ENCODE results near the gene DCAF7.

Gene DCAF7, protein sequence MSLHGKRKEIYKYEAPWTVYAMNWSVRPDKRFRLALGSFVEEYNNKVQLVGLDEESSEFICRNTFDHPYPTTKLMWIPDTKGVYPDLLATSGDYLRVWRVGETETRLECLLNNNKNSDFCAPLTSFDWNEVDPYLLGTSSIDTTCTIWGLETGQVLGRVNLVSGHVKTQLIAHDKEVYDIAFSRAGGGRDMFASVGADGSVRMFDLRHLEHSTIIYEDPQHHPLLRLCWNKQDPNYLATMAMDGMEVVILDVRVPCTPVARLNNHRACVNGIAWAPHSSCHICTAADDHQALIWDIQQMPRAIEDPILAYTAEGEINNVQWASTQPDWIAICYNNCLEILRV

DNA sequence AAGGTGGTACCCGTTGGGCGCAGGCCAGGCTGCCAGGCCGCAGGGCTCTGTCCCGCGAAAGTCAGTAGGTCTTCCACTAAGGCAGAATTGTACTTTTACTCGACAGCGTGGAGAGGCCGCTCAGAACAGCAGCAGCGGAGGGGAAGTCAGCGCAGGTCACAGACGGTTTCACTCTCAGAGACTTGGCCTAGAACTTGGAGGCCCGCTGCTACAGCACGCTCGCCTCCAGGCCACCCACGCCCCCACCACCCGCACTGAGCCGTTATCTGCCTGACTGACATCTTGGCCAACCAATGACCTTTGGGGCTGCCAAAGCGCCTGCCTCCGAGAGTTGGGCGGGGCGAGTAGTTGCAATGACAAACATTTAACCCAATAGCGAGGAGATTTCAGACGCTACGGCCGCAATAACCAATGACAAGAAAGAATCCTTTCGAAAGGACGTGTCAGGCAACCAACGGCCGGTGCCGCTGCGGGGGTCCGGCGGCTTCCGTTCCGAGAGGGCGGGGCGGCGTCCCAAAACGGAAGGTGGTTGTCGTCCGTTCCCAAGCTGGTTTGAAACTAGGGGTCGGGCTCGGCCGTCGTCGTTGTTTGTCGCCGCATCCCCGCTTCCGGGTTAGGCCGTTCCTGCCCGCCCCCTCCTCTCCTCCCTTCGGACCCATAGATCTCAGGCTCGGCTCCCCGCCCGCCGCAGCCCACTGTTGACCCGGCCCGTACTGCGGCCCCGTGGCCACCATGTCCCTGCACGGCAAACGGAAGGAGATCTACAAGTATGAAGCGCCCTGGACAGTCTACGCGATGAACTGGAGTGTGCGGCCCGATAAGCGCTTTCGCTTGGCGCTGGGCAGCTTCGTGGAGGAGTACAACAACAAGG, at the start of gene DCAF7:
TSS of gene DCAF7 (plus strand) at position 532 of the 871 bp plus-strand sequence. CDS start at position 733, 201 bp downstream.
- H3K4me3 ChIP-seq (ENCODE audit: low read depth, low read length), result peak within 1 kb of the TSS; percentile 87
- peak; percentile 99 for DNase-seq (ENCODE audit: low read depth)

DNA sequence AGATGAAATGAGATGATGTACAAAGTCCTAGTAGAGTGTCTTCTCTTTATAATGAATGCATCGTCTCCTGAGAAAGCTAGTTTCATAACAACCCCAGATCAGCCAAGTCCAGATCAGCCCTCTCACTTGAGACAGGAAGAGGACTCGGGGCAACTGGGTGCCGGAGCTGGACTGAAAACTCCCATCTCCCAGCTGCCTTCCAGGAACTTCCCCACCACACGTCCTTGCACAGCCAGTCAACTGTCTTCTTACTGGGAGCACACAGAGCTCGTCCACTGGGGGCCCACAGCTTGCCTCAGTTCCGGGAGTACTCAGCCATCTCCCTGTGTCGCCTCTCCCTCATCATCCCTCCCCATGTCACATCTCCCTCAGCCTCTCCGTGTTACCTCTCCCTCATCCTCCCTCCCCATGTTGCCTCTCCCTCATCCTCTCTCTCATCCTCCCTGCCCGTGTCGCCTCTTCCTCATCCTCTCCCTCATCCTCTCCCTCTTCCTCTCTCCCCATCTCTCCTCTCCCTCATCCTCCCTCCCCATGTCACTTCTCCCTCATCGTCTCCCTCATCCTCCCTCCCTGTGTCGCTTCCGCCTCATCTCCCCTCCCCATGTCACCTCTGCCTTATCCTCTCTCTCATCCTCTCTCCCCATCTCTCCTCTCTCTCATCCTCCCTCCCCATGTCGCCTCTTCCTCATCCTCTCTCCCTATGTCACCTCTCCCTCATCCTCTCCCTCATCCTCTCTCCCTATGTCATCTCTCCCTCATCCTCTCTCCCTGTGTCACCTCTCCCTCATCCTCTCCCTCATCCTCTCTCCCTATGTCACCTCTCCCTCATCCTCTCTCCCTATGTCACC, 49.5 kb upstream of the DCAF7 start:
- no peak for DNase-seq (ENCODE audit: low read depth)
- H3K4me3 ChIP-seq (ENCODE audit: low read depth, low read length), result no peak overlapping the region

DNA sequence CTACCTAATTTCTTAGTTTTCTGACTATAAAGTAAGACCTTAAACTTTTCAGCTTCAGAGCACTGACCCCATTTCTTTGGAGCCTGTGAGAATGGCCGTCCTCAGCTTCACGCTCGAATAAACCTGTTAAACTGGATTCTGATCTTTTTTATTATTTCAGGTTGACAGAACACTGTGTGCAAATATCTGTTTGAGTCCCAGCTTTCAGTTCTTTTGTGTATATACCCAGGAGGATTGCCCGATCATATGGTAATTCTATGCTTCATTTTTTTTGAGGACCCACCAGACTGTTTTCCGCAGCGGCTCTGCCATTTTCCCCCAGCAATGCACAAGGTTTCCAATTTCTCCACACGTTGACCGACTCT, 47.0 kb upstream of the DCAF7 start:
- DNase-seq (ENCODE audit: low read depth), result no peak
- H3K4me3 ChIP-seq (ENCODE audit: low read depth, low read length), result no peak overlapping the region

DNA sequence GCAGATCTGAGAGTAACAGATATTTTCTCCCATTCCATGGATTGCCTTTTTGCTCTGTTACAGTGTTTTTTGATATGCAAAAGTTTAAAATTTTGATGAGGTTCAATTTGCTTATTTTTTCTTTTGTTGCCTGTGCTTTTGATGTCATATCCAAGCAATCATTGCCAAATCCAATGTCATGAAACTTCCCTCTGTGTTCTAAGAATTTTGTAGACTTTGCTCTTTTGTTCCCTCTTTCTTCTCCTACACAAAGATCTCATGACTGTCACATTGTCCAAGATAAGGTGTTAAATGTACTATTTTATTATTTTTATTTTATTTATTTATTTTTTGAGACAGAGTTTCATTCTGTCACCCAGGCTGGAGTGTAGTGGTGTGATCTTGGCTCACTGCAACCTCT, 46.0 kb upstream of the DCAF7 start:
- no peak overlapping the region for H3K4me3 ChIP-seq (ENCODE audit: low read depth, low read length)
- no peak for DNase-seq (ENCODE audit: low read depth)

DNA sequence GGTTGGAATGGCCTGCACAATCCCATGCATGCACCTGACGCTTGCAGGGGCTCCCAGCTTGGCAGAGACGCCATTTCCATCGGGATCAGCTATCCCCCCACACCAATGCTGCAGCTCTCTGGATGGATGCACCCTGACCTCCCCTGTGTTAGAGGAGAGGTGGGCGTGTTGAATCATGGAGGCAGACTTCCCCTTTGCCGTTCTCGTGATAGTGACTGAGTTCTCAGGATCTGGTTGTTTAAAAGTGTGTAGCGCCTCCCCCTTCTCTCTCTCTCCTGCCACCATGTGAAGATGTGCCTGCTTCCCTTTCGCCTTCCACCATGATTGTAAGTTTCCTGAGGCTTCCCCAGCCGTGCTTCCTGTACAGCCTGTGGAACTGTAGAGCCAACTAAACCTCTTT, 44.9 kb upstream of the DCAF7 start:
- no peak overlapping the region for H3K4me3 ChIP-seq (ENCODE audit: low read depth, low read length)
- no peak for DNase-seq (ENCODE audit: low read depth)

DNA sequence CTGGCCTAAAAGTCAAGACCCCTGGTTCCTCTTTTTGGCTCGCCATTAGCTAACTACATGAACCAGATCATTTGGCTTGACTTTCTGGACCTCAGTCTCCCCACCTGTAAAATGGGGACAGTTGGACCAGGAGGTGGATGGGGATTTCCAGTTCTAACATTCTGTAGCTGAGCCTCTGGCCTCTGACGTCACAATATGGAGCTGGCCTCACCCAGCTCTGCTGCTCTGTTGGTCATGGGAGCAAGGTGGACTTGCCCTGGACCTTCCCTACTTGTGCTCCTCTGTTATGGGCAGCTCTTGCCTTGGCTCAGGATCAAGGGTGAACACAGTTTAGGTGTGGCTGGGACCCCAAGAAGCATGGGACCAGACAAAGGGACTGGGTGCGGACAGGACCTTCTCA, 43.6 kb upstream of the DCAF7 start:
- H3K4me3 ChIP-seq (ENCODE audit: low read depth, low read length), result no peak overlapping the region
- DNase-seq (ENCODE audit: low read depth), result no peak

DNA sequence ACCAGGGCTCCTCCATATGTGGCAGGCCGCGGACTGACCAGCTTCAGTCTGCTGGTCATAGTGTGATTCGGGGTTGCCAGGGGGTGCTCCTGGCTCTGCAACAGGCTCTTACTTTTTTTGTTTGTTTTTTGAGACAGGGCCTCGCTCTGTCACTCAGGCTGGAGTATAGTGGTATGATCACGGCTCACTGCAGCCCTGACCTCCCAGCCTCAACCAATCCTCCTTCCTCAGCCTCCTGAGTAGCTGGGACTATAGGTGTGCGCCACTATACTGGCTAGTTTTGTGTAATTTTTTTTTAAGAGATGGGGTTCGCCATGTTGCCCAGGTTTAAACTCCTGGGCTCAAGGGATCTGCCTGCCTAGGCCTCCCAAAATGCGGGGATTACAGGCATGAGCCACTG, 38.9 kb upstream of the DCAF7 start:
- no peak for DNase-seq (ENCODE audit: low read depth)
- H3K4me3 ChIP-seq (ENCODE audit: low read depth, low read length), result no peak overlapping the region

DNA sequence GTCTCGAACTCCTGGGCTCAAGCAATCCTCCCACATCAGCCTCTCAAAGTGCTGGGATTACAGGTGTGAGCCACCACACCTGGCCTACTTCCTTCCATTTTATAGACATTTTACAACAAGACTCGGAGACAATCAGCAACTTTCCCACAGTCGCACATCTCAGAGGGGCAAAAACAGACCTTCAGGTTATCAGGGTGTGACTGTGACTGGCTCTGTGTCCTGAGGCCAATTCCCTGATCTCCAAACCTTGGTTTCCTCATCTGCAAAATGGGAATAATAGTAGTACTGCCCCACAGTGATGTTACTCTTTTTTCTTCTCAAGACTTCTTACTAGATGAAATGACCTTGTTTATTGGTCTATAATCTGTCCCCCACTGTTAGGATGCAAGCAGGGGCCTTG, 37.9 kb upstream of the DCAF7 start:
- no peak for DNase-seq (ENCODE audit: low read depth)

DNA sequence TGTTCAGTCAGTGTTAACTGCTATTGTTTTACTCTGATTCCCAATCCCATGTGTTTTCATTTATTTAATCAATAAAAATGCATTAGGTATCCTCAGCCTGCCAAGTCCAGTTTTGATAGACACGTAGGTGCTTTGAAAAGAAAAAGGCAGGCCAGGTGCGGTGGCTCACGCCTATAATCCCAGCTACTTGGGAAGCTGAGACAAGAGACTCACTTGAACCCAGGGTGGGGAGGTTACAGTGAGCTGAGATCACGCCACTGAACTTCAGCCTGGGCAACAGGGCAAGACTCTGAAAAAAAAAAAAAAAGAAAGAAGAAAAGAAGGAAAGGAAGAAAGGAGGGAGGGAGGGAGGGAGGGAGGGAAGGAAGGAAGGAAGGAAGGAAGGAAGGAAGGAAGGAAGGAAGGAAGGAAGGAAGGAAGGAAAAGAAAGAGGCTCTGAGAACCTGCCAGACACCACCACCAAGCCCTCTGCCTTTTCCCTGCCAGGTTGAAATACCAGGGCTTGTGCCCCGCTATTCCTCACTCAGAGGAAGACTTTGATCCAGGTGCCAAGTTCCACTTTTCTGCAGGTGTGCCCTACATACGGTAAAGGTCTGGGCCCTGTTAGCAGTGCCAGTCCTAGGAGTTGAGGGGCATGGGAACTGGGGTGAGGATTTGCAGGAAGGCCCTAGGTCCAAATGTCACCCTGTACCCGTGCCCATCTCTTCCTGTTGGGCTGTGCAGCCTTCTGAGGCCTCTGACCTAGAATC, 37.2 kb upstream of the DCAF7 start:
- H3K4me3 ChIP-seq (ENCODE audit: low read depth, low read length), result no peak overlapping the region
- no peak for DNase-seq (ENCODE audit: low read depth)

More for the DNA sequence above, 37.9 kb upstream of the DCAF7 start:
- H3K4me3 ChIP-seq (ENCODE audit: low read depth, low read length), result no peak overlapping the region

DNA sequence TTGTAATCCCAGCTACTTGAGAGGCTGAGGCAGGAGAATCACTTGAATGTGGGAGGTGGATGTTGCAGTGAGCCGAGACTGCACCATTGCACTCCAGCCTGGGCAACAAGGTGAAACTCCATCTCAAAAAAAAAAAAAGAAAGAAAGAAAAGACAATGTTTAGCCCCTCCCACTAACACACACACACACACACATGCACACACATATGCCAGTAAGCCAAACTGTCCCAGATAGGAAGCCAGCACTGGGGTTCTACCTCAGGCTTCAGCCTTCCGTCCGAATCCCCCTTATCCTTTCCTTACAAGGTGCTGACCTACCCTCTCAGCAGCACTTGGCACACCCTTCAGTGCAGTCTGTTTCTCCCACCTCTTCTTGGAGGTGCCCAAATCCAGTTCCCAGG, 35.8 kb upstream of the DCAF7 start:
- no peak for DNase-seq (ENCODE audit: low read depth)
- no peak overlapping the region for H3K4me3 ChIP-seq (ENCODE audit: low read depth, low read length)

DNA sequence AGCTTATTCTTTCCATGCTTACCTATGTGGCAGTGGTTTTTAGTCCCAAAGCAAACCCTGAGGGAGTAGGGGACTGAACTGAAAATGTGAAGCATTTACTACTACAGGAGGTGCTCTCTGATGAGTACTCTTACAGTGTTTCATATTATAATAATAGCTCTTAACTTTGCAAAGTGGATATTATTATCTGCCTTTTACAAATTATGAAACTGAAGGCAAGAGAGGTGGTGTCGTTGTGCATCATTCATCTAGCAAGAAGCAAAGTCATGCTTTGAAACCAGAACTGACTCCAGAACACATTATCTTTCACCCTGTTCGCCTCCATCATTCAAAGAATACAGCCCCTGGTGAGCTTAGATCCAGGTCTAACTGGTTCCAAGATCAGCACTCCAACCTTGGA, 35.3 kb upstream of the DCAF7 start:
- DNase-seq (ENCODE audit: low read depth), result no peak
- no peak overlapping the region for H3K4me3 ChIP-seq (ENCODE audit: low read depth, low read length)

DNA sequence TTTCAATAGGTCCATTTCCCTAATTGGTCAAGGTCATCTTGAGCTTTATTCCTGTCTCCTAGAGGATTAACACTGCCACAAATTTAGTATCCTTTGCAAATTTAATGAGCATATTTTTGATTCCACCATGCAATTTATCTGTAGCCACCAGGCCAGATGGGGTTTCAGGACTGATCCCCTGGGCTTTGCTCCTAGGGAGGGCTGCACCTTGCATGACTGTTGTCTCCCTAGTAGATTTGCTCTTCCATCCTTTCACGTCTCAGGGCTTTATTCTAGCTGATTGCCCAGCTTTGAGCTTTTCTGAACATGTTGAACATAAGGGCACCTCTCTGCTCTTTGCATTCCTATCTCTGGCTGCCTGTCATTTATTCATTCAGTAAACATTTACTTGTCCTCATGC, 34.9 kb upstream of the DCAF7 start:
- no peak overlapping the region for H3K4me3 ChIP-seq (ENCODE audit: low read depth, low read length)
- no peak for DNase-seq (ENCODE audit: low read depth)

DNA sequence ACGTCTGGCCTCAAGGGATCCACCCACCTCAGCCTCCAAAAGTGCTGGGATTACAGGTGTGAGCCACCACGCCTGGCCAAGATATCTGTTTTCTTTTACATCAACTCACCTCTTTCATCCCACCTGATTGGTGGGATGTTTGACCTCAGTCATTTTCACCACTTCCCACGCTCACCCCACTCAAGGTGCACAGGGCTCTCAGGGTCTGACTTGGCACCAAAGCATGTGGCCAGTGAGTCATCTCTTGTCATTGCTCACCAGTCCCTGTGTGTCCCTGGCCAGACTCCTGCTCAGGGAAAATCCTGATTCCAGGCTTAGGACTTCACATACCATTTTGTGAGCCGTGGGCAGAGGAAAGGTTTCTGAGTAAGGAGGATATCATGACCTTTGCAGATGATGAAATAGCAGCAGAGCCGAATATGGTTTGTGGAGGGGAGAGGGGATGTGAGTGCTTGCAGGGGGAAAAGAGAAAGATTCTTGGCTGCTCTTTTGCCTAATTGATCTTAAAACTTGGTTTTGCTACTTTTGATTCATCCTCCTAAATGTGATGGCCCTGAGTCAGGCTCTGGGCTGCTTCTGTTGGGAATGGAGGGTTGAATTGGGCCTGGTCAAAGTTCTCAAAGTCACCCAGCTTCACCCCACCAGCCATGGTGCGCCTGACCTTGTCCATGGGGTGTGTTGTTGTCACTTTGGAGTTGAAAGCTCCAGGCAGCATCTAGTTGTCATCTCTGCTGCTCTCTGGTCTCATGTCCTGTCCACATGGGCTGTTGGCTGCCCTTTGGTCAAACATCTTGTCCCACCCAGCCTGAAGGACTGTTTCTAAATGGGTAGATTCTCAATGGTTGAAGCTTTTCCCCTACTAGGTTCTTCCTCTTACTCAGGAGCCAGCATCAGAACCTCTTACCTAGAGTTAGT, 33.1 kb upstream of the DCAF7 start:
- no peak overlapping the region for H3K4me3 ChIP-seq (ENCODE audit: low read depth, low read length)
- DNase-seq (ENCODE audit: low read depth), result peak; percentile 43

DNA sequence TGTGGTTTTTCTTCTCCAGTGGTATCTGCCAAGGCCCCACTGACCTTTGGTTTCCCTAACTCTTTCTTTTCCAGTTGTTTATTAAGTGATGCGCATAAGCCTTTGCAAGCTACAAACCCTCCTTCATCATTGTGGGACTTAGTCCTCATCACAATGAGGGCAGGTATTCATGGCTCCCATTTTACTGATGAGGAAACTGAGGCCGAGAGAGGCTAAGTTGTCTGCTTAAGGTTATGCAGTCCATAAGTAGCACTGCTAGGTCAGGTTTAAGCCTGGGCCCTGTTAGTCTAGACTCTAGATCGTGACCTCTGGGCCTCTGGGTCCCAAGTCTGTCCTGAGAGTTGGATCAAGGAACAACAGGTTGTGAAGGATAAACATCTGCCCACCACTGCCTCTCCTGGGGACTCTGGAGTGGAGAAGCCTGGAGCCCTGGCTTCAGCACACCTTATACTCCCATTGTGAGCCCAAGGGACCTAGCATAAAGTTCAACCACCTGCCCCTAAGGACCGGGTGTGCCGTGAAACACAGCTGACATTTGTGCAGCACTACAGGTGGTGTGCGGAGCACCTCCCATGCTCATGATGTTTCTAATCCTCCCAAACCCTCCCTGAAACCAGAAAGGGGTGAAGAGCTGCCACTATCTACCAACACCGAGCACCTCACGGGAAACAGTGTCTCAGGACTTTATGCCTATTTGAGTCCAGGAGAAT, 32.3 kb upstream of the DCAF7 start:
- no peak for DNase-seq (ENCODE audit: low read depth)
- H3K4me3 ChIP-seq (ENCODE audit: low read depth, low read length), result no peak overlapping the region

DNA sequence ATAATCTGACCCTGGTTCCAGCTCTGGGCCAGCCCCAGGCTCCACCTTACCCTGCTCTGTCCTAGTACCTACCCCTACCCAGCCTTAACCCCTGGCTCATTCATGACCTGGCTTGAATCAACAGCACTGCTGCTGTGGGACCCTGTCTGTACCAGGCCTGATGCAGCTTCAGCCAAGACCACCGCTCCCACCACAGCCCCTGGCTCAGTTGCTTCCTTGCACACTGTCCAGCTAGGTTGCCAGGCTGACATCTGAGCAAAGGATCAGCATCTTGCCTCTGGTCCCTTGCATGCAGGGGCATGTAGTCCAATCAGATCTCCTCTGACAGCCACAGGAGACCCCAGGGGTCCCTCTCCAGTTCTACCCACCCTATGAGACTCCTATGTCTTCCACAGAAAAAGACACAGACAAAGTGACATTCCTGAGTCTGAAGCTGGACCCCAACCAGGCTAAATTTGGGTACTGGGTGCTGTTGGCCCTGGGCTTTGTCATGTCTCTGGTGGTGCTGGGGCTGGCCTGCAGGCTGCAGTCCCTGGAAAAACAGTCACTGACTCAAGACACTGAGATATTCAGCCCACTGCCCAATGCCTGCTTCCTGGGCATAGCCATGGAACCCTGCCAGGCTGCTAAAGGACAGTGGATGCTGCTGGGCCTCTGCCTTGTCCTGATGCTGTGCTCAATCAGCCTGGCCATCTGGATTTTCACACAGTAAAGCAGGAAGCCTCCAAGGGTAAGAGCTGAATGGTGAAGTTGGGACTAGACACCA, 31.0 kb upstream of the DCAF7 start:
- H3K4me3 ChIP-seq (ENCODE audit: low read depth, low read length), result no peak overlapping the region
- DNase-seq (ENCODE audit: low read depth), result no peak

DNA sequence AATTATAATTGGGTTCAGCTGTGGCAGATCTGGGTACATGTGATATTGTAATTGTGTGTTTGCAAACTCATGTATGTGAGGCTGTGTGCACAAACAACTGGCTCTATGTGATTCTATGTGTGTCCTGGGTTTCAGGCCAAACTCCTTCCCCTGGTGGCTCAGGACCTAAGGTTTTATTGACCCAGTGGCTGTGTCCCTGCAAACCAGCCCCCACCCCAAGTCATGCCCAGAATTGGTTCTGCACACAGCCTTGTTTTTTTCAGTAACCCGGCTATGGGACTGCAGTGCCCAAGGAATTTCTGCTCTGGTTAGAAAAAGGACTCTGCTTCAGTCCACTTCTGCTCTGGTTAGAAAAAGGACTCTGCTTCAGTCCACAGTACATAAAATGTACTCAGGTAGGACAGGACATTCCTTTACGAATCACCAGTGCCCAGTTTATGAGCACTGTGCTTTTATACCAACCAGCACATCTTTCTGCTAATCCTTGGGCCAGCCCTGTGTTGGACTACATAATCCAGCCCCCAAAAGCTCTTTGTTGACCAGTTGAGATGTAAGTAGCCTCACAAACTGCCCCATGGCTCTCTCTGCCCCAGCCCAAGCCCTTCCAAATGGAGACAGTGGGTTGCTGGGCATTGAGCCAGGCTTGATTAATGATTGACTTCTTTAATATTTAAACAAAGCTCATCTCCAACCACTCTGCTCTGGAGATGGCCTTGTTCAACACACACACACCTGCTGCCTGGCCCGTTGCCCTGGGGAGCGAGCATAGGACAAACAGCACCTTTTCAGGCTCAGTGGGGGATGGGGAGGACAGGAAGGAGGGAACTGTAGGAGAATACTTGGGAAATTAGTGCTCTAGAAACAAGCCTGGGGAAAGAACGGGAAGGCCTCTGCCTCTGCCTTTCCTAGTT, 30.1 kb upstream of the DCAF7 start:
- DNase-seq (ENCODE audit: low read depth), result no peak
- no peak overlapping the region for H3K4me3 ChIP-seq (ENCODE audit: low read depth, low read length)

Measured in skeletal muscle cell (primary cell).